ENCODE data around the gene KLHL17. TPM values are rescaled to one million over a fixed set of nuclear protein-coding genes. Genes with fewer than 3 reads are reported as not detected.

KLHL17 gene
- total and polyA plus RNA-seq, 12 donors = 0.73 to 38.8 (median 6.9) TPM

DNA sequence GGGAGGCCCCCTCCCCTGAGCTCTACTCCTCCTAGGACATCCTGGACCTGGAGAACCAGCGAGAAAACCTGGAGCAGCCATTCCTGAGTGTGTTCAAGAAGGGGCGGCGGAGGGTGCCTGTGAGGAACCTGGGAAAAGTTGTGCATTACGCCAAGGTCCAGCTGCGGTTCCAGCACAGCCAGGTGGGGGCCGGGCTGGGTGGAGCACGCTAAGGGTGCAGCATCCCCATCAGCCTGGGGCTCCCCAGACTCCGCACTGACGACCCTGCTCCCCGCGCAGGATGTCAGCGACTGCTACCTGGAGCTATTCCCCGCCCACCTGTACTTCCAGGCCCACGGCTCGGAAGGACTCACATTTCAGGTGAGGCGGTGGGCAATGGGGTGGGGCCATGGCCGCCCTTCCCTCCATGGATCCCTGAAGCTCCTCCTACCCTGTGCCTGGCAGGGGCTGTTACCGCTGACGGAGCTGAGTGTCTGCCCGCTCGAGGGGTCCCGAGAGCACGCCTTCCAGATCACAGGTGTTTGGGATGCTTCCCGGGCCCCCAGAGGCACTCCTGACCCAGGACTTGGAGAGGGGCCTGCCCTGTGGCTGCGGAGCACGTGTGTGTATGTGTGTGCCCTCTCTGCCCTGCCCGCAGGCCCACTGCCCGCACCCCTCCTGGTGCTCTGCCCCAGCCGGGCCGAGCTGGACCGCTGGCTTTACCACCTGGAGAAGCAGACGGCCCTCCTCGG, 10.0 kb downstream of the KLHL17 start:
- 0 to 19% (median 14%) methylated on average over 4 to 33 of the region's 33 CpGs for WGBS, 4 donors
- Histone ChIP-seq H3K36me3 (replicated peaks in 1 of 2) (no peaks in the 10 kb centered on the region), H3K27me3 (peaks cover 53% of the 10 kb centered on the region), H3K4me1 (replicated peaks in 1 of 2) (peaks cover 14 to 15% of the 10 kb centered on the region in 2 donors), H3K9me3 (replicated peaks in 1 of 3) (no peaks in the 10 kb centered on the region), H3K27ac (no peak overlapping the region), H3K4me3 (no peak overlapping the region)
- no peak for TF ChIP-seq POLR2A (IDR thresholded peaks at IDR 0.05)
- TF ChIP-seq, protein P1, sequence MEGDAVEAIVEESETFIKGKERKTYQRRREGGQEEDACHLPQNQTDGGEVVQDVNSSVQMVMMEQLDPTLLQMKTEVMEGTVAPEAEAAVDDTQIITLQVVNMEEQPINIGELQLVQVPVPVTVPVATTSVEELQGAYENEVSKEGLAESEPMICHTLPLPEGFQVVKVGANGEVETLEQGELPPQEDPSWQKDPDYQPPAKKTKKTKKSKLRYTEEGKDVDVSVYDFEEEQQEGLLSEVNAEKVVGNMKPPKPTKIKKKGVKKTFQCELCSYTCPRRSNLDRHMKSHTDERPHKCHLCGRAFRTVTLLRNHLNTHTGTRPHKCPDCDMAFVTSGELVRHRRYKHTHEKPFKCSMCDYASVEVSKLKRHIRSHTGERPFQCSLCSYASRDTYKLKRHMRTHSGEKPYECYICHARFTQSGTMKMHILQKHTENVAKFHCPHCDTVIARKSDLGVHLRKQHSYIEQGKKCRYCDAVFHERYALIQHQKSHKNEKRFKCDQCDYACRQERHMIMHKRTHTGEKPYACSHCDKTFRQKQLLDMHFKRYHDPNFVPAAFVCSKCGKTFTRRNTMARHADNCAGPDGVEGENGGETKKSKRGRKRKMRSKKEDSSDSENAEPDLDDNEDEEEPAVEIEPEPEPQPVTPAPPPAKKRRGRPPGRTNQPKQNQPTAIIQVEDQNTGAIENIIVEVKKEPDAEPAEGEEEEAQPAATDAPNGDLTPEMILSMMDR (IDR thresholded peaks at IDR 0.05) = no peak
- intact Hi-C loops (cut with DNase I) = loop anchor here in 1 of 2 donors (10.0 kb wide), 1 partner anchor 66 kb away; no protein-coding TSS in a partner anchor
- no peak for DNase-seq

DNA sequence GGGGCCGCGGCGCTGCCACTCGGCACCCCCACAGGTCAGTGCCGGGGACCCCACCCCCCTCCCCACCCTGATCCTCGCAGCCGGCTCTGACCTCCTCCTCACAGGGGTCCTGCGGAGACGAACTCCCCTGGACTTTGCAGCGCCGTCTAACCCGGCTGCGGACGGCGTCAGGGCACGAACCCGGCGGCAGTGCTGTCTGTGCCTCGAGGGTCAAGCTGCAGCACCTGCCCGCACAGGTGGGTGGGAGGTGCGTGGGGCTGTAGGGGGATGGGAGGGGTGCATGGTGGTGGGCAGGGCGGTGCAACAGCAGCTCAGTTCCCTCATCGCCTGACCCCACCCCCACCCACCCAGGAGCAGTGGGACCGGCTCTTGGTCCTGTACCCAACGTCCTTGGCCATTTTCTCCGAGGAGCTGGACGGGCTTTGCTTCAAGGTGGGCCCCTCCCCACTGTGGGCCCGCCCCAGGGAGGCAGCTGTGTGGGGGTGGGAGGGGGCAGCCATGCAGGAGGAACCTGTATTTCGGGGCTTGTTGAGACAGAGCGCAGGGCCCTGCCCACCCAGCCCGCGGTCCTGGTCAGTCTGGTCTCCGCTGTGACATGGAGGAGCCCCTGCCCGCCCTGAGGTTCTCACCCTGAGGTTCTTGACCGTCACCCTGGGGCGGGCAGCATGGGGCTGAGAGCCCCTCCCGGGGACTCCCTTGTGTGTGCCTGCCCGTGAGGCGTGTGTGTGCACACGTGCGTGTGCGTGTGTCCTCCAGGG, 10.8 kb downstream of the KLHL17 start:
- no peak for DNase-seq
- no peak overlapping the region for H3K27ac ChIP-seq
- intact Hi-C loops (cut with DNase I) = loop anchor here in 1 of 2 donors (10.0 kb wide), 1 partner anchor 66 kb away; no protein-coding TSS in a partner anchor
- no peaks in the 10 kb centered on the region for H3K9me3 ChIP-seq (replicated peaks in 1 of 3)
- no peaks in the 10 kb centered on the region for H3K36me3 ChIP-seq (replicated peaks in 1 of 2)
- peaks cover 59% of the 10 kb centered on the region for H3K27me3 ChIP-seq
- H3K4me1 ChIP-seq (replicated peaks in 1 of 2) = peaks cover 10% of the 10 kb centered on the region in 2 donors
- no peak overlapping the region for H3K4me3 ChIP-seq
- 31 to 44% (median 38%) methylated on average over 14 to 42 of the region's 42 CpGs for WGBS, 4 donors
- TF ChIP-seq POLR2A (IDR thresholded peaks at IDR 0.05) = no peak
- TF ChIP-seq, protein P1 (IDR thresholded peaks at IDR 0.05) = no peak

DNA sequence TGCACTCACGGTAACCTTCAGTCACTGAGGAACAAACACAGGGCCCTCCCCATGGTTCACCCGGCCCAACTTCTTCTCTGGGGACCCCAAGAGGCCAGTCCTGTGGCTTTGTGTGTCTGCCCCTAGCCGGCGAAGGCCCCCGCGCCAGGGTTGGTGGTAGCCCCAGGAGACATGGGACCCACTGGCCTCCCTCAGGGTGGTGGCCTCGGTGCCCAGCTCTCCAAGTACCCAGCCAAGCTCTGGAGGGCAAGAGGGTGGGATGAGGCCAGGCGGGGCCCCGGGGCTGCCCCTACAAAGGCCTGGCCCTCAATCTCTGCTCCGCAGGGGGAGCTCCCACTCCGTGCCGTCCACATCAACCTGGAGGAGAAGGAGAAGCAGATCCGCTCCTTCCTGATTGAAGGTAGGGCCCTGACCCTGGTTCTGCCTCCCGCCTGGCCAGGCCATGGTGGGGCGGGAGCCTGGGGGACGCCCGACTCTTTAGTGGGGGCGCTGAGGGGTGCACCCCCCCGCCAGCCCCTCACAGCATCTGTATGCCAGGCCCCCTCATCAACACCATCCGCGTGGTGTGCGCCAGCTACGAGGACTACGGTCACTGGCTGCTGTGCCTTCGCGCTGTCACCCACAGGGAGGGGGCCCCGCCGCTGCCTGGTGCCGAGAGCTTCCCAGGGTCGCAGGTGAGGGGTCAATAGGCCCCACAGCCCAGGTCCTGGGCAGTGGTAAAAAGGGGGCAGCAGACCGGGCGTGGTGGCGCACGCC, 11.5 kb downstream of the KLHL17 start:
- no peaks in the 10 kb centered on the region for H3K9me3 ChIP-seq (replicated peaks in 1 of 3)
- no peak for DNase-seq
- WGBS, 4 donors = 76 to 89% (median 82%) methylated on average over 9 to 34 of the region's 34 CpGs
- H3K36me3 ChIP-seq (replicated peaks in 1 of 2) = no peaks in the 10 kb centered on the region
- intact Hi-C loops (cut with DNase I) = loop anchor here in 1 of 2 donors (10.0 kb wide), 1 partner anchor 67 kb away; no protein-coding TSS in a partner anchor
- H3K27me3 ChIP-seq = peaks cover 61% of the 10 kb centered on the region
- H3K4me1 ChIP-seq (replicated peaks in 1 of 2) = peaks cover 4 to 5% of the 10 kb centered on the region in 2 donors
- no peak overlapping the region for H3K4me3 ChIP-seq
- no peak overlapping the region for H3K27ac ChIP-seq
- TF ChIP-seq, protein P1 (IDR thresholded peaks at IDR 0.05) = no peak
- no peak for TF ChIP-seq POLR2A (IDR thresholded peaks at IDR 0.05)
